ENCODE measurements around the gene ABCB8. TPM values are rescaled to one million over a fixed set of nuclear protein-coding genes. Genes with fewer than 3 reads are reported as not detected.

Gene ABCB8
- total RNA-seq, 1 experiment from 2014 or later, result 97.8 TPM

DNA sequence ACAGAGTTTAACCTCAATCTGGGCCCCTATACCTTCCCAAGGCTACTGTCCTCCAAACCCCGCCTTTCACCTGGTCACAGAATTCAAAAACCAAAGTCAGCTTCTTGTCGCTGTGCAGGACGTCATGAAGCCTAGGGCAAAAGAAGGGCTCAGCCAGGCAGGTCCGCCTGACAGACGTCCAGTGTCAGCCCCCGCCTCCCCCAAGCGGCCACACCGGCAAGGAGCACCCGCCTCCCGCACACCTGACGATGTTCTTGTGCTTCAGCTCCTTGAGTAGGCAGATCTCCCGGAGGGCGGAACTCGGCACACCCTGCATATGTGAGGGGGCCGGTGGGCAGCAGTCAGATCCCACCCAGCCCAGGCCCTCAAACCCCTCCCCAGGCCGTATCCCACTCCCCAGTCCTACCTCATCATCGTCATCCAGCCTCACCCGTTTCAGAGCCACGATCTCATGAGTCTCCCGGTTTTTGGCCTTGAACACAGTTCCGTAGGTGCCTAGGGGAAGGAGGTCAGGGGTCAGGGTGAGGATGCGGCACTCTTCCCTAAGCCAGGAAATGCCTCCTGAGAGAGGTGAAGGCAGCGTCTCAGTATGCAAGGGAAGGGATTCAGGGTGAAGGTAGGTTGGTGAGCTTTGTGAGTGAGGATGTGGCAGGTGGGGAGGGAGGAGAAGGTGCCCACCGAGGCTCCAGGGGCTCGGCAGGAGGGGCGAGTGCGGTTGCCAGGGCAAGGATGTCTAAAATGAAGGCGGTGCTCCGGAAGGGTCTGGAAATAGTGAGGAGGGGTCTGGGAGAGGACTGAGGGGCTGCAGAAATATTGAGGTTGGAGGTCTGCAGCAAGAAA lies 28.6 kb downstream of the ABCB8 start:
- no peak for DNase-seq (ENCODE audit: low spot score)

DNA sequence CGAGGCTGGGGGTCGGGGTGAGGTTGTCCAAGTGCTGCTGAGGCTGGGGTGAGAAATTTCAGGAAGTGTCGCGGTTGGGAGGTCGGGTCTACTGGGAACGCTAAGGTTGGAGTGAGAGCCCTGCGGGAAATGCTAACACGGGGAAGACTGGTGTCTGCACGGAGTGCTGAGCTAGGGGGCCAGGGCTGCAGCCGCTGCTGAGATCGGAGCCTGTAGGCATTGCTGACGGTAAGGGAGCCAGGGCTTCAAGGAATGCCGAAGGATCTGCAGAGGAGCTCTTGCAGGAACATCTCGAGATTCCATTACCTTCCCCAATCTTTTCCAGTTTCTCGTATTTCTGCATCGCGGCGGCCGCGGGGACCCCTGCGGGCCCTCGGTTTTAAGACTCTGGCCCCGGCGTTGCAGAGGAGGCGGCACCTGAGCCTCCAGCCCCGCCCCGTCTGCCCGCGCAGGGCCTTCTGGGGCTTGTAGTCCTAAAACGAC lies 29.3 kb downstream of the ABCB8 start, which contains the start of gene CDK5:
TSS of gene CDK5 (minus strand) at position 392 of the 483 bp plus-strand sequence. CDS start at position 343, 49 bp downstream.
- DNase-seq (ENCODE audit: low spot score), result no peak

DNA sequence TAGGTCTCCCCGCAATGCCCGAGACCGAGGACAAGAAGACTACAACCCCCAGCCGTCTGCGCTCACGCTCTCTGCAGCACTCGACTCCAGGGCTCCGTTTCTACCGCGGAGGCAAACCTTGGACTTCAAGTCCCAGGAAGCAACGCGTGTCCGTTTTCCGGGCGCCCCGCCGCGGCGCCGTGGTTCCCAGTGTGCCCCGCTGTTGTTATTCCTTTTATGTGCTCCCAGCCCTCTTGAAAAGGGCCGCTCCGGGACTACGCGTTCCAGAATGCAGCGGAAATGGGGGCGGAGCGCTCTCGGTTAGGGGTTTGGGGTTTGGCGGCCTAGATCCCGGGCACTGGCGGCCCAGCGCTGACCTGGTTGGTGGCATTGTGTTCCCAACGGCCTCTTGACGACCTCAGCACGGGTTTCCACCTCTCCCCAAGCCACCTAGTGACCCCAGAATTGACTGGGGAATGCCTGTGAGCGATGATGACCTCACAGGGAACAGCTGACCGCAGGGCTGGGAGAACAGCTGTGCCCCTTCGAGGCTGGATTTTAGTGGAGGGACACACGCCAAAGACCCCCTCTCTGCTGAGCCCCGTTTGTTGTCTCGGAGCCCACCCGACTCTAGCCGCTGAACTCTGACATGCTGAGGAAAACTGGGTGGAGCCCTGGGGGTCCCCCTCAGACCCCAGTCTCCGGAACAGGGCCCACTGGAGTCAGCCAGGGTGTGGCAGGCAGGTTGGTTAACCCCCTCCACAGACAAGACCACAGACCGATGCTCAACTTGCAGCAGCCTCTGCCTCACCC lies 29.9 kb downstream of the ABCB8 start:
- DNase-seq (ENCODE audit: low spot score), result peak; percentile 100

DNA sequence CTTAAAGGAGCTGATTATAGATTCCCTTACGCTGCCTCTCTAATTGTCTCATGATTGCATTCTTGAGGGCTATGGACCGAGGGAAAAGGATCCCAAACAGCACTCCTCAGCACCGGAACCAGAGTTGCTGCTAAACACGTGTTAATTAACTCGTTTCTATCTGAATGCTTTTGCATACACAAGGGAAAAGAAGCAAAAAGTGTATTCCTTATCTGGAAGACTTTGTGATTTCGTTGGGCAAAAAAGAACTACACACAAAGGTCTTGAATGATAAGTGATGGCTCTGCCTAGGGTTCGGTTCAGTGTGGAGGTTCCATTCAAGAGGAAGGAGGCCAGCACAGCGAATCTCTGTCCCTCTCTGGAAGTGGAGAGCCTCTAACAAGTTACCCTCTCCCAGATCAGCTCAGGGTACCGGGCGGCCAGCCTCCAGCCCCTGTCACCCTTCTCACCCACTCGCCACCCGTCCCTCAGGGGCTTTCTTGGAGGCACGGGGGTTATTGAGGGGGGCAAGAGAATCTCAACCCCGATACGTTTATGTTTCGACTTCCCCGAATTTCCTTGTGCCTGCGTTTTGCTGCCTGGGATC lies 30.6 kb downstream of the ABCB8 start:
- DNase-seq (ENCODE audit: low spot score), result peak; percentile 78

DNA sequence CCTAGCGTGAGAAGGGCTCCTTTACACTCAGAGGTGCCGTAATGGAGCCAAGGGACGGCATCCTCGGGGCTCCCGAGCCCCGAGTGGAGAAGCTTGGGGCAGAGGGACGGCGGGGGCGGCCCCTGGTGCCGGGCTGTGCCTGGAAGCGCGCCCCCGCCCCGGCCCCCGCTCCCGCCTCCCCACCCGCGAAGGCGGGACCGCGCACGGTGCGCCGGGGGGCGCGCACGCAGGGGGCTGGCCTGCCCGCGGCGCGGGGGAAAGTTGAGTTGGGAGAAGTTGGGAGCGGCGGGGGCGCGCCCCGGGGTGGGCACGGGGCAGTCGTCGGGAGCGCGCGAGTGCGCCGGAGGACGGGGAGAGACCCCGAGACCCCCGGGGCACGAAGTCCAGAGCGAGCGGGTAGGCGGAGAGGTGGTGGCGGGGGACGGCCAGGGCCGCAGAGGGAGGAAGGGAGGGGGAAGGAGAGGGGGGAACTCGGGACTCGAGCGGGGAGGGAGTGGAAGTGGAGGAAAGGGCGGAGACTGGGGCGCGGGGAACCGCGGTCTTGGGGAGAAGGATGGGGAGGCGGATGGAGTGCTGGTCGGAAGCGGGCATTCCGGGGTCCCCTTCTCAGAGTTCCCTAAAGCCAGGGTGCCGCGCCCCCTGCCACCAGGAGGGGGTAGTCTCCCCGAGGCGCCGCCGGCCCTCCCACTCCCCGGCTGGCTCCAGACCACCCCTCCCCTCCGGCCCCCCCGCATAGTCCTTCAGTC lies 31.3 kb downstream of the ABCB8 start, which contains the start of gene SLC4A2:
TSS of gene SLC4A2 (plus strand) at position 223 of the 746 bp plus-strand sequence. CDS start 2,399 bp downstream, outside the sequence.
- peak; percentile 89 for DNase-seq (ENCODE audit: low spot score)

DNA sequence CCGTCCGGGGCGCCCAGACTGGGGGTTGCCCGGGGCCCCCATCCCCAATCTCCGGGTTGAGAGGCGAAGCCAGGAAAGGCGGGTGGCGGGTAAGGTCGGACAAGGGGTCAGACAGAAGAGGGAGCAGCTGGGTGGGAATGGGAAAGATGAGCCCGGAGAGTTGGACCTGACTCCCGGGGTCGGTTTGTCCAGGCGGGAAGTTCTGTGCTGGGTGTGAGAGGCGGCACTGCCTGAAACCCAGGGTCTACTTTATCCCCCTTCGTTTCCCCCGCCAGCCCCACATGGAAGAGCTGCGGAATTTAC lies 31.8 kb downstream of the ABCB8 start:
- no peak for DNase-seq (ENCODE audit: low spot score)

DNA sequence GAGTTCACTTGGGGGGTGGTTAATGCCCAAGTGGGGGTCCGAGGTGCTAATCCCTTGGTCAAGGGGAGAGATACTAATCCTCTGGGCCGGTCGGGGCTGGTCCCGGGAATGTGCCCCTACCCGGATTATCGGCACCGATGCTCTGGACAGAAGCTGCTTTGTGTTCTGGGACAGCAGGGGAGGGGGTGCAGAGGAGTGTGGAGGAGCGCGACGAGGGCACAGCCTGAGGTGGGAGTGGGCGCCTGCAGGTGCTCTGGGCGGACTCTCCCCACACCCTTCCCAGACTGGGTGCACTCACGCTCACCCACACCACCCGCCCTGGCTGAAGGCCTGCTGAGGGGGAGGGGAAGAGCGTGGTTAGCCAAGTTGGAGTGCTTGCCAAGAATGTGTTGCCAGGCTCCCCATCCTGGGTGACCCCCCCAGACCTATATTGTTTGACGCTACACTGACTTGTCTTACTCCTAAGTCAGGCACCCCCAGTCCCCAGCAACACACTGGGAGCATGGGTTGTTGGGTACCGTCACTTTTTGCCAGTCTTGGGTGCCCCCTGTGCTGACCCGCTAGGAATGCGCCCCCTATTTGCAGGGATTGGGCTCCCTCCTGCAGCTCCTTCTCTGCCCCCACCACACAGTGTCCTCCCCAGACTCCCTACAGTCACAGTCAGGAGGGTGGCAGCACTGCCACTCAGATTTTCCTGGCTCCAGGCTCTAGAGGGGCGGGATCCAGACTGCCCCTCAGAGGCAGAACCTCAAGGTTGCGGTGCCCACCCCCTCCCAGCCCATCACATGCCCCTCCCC lies 32.4 kb downstream of the ABCB8 start:
- DNase-seq (ENCODE audit: low spot score), result peak; percentile 89

DNA sequence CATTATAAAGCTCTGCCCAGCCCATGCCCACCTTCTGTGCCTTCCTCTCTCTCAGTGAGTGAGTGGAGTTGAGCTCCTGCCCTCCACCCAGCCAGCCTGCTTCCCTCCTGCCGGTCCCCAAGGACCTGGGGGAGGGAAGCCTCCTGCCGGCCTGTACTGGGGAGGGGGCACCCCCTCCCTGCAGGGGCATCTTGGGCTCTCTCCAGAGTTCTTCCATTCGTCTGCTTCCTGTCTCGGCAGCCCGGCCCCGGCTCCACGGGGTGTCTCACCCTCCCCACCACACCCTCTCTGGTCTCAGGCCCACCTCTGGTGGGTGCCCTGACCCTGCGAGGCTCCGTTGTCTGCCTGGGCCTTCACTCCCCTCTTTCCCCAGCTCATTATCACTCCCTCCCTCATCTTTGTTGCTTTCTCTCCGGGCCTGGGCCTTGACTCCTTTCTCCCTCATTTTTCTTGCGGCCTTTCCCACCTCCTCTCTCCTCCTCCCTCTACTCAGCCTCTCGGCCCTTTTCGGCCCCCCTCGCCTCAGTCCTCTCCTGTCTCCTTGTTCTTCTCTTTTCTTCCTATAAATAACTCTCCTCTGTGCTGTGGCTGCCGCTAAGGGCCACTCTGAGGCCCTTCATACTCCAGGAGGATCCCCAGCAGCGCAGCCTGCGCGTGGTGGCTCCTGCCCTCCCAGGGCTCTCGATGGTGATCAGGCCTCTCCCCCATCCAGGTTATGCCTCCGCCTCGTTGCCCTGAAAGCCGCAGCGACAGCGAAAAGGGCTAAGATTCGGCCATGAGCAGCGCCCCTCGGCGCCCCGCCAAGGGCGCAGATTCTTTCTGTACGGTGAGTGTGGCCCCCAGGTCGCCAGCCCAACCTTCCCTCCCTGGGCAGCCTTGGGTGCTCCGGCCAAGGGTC lies 33.2 kb downstream of the ABCB8 start:
- DNase-seq (ENCODE audit: low spot score), result no peak

DNA sequence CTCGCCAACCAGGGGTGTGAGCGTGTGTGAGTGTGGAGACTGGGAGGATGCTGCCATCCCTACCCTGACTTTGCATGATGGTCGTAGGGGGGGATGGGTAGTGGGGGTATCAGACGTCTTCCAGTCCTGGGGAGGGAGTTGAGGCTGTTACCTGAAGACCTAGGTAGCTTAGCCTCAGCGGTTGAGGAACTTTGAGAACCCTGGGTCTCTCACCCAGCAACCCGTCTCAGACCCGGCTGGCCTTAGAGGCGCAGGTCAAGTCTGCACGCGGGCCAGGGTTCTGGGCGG lies 33.8 kb downstream of the ABCB8 start:
- DNase-seq (ENCODE audit: low spot score), result no peak

DNA sequence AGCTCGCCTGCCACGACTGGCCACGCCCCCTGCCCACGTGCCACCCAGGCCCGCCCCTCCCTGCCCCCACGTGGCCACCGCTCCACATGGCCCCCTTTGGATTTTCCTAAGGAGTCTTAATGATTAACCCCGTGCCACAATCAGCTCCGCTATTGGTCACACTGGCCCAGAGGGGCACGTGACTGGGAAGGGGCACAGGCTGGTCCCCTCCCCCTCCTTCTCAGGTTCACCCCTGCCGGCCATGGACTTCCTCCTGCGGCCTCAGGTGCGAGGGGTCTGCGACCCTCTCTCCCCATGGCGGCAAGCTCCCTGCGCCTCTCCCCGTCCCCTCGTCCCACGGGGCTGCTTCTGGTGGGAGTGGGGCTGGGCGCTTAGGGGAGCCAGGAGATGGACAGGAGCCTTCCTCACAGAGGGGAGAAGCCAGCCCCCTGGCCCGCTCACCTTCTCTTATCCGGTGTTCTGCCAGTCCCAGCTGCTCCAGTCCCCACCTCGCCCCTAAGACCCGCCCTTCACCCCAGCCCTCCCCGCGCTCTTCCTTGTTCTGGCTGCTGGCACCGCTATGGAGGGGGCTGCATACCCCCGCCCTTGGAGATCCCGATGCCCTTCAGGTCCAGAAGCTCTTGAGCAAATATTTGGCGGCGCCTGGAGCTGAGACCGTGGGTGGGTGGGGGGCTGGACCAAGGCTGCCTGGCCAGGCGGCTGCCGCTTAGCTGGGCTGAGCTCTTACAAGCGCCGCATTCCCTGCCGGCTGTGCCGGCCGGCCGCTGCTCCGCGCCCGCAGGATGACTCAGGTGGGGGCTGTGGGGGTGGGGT lies 34.4 kb downstream of the ABCB8 start:
- DNase-seq (ENCODE audit: low spot score), result peak; percentile 98

DNA sequence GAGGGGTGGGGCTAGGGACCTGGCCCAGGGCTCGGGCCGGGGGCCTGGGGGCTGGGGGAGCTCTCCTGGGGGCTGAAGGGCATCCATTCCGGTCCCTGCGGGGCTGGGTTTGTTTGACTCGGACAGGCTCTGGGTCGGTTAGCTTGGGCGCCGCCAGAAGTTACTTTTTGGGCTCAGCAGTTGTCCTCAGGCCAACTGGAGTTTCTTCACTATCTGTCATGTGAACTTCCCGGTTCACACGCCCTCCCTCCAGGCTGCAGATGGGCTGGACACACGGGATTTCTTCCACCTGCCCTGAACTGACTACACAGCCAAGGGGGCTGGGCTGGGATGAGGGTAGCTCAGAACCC lies 34.9 kb downstream of the ABCB8 start:
- DNase-seq (ENCODE audit: low spot score), result peak; percentile 59

DNA sequence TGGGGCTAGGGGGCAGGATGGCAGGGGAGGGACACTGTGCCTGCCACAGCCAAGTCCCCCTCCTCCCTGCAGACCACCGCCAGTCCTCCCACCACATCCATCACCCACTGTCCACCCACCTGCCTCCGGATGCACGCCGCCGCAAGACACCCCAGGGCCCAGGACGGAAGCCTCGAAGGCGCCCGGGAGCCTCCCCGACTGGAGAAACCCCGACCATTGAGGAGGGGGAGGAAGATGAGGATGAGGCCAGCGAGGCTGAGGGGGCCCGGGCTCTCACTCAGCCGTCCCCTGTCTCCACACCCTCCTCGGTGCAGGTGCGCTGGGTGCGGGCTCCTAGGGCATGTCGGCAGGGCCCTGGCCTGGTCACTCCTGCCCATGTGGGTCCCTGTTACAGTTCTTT lies 36.2 kb downstream of the ABCB8 start:
- no peak for DNase-seq (ENCODE audit: low spot score)

DNA sequence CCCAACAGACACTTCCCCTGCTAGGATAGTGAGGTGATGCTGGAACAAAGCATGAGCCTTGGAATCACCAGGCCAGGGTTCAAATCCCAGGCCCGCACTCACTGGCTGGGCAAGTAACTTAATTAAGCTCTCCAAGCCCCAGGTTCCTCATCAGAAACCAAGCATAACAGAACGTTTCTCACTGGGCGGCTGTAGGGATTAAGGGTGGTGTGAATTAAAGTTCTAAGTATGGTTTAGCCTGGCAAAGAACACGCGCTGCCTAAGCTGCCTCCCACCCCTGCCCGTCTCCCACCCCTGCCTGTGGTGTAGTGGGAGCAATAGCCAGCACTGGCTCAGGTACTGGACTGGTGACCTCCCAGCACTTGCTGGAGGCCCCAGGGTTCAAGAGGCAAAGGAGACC lies 36.7 kb downstream of the ABCB8 start:
- no peak for DNase-seq (ENCODE audit: low spot score)

DNA sequence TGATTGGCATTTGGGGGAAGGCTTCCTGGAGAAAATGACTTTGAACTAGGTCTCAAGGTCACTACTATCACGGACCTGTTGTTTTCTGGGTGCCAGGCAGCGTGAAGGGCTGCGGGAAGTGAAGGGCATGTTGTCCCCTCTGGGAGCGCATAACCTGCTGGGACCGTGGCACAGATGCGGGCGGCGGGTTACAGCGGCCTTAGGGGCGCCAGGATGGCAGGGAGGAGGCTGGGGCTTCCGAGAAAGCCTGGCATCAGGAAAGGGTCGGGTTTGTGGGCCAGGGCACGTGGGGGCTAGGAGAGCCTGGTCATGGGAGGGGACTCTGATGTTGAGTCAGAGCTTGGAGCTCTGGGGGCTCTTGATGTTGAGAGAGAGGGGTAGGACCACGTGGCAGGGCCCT lies 37.3 kb downstream of the ABCB8 start:
- no peak for DNase-seq (ENCODE audit: low spot score)

DNA sequence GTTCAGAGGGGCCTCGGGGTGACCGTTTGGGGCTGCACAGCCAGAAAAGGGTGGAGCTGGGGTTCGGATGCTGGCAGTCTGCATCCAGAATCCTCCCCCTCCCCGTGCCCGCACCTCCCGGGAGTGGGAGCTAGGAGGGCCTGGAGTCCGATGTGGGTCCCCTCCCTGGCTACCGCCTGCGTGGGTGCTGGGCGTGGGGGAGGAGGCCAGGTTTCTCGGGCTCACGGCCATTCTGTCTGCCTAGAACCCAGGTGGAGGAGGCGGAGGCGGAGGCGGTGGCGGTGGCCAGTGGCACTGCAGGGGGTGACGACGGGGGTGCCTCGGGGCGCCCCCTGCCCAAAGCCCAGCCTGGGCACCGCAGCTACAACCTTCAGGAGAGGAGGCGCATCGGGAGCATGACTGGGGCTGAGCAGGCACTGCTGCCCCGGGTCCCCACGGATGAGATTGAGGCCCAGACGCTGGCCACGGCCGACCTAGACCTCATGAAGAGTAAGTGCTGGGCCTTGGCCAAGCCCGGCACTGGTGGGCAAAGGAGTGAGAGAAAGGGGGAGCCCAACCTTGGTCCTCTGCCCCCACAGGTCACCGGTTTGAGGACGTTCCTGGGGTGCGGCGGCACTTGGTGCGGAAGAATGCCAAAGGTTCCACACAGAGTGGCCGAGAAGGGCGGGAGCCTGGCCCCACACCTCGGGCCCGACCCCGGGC lies 38.2 kb downstream of the ABCB8 start:
- DNase-seq (ENCODE audit: low spot score), result no peak

DNA sequence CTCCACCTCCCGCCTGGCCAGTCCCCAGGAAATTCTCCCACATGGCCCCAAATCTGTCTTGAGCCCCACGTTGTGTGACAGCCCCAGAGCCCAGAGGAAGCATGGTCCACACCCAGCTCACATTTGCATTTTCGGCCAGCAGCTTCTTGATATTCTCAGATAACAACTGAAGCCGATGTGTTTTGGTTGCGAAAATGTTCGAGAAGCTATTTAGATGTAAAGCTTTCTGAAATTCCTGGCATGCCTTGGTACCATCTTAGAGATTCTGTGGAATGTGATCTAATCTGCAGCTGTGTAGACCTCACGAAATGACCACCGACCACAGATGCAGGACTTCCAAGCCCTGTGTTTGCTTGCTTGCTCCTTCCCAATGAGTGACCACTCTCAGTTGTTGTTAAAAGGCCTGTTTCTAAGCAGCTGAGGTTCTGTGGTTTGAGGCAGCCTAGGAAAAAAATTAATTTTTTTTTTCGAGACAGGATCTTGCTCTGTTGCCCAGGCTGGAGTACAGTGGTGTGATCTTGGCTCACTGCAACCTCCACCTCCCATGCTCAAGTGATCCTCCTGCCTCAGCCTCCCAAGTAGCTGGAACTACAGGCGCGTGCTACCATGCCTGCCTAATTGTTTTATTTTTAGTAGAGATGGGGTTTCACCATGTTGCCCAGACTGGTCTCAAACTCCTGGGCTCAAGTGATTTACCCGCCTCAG lies 40.0 kb downstream of the ABCB8 start:
- no peak for DNase-seq (ENCODE audit: low spot score)

DNA sequence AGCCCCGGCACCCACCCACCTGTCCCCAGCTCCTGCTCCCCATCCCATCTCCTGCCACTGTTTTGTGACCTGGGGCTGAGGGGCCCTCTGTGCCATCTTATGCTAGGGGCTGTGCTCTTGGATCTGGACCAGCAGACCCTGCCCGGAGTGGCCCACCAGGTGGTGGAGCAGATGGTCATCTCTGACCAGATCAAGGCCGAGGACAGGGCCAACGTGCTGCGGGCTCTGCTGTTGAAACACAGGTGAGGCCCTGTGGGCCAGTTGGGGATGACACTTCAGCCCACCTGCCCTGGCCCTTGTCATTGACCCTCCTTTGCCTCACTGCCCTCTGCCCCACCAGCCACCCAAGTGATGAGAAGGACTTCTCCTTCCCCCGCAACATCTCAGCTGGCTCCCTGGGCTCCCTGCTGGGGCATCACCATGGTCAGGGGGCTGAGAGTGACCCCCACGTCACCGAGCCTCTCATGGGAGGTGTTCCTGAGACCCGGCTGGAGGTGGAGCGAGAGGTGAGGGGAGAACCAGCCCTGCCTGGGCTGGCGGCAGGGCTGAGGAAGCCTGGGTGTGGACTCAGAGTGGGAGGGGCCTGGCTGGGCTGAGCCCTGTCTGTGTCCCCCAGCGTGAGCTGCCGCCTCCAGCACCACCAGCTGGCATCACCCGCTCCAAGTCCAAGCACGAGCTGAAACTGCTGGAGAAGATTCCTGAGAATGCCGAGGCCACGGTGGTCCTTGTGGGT lies 41.8 kb downstream of the ABCB8 start:
- DNase-seq (ENCODE audit: low spot score), result no peak

Measured in HT-29 (cell line).